CD4-positive, alpha-beta T cell treated with Interleukin-2 at 100 ng/mL for 4 hours (primary cell): Measurements from ENCODE around the gene PRRT3.
A peak's percentile ranks its signal among the peaks of the same experiment; 100 is the strongest.

Experiments used
- DNase-seq: peaks from one replicate; pipeline ENCODE4 v3.0.0-alpha.2; 2020; ENCODE audit warnings: low spot score

PRRT3 gene

GRCh38 chr3:9951962-9952805 lies at the start of gene PRRT3:
Gene PRRT3, minus strand, starts transcription at chr3:9952408. Its CDS starts 2,293 bp downstream, at chr3:9950115.
- DNase-seq: peak; percentile 49

- no peak for DNase-seq
Measured at GRCh38 chr3:10000686-10001085, 48.5 kb upstream of the PRRT3 start.

GRCh38 chr3:9994086-9994844 lies 42.1 kb upstream of the PRRT3 start:
- no peak for DNase-seq

- no peak for DNase-seq
Measured at GRCh38 chr3:9986230-9986725, 34.1 kb upstream of the PRRT3 start.

- no peak for DNase-seq
Measured at GRCh38 chr3:9980251-9980650, 28.0 kb upstream of the PRRT3 start.

- no peak for DNase-seq
Measured at GRCh38 chr3:9978710-9979305, 26.6 kb upstream of the PRRT3 start.

GRCh38 chr3:9976721-9977709 lies 24.8 kb upstream of the PRRT3 start:
- no peak for DNase-seq

- no peak for DNase-seq
Measured at GRCh38 chr3:9970020-9970652, 17.9 kb upstream of the PRRT3 start.

- no peak for DNase-seq
Measured at GRCh38 chr3:9969632-9970019, 17.4 kb upstream of the PRRT3 start.

- DNase-seq: no peak
Measured at GRCh38 chr3:9966841-9967240, 14.6 kb upstream of the PRRT3 start.

- no peak for DNase-seq
Measured at GRCh38 chr3:9965200-9965875, 13.1 kb upstream of the PRRT3 start.

GRCh38 chr3:9957214-9957613 lies 5.0 kb upstream of the PRRT3 start:
- DNase-seq: no peak

GRCh38 chr3:9955611-9956352 lies 3.6 kb upstream of the PRRT3 start:
- DNase-seq: no peak

- no peak for DNase-seq
Measured at GRCh38 chr3:9955067-9955502, 2.9 kb upstream of the PRRT3 start.

- no peak for DNase-seq
Measured at GRCh38 chr3:9951598-9951961, 628 bp downstream of the PRRT3 start.

- no peak for DNase-seq
Measured at GRCh38 chr3:9951126-9951525, 1.1 kb downstream of the PRRT3 start.

- no peak for DNase-seq
Measured at GRCh38 chr3:9949626-9950025, 2.6 kb downstream of the PRRT3 start.

GRCh38 chr3:9949115-9949514 lies 3.1 kb downstream of the PRRT3 start:
- DNase-seq: no peak

- no peak for DNase-seq
Measured at GRCh38 chr3:9948586-9948985, 3.6 kb downstream of the PRRT3 start.
